SU-DHL-6 (cell line): ENCODE measurements around the gene WDR88.

Experiments used
- CTCF ChIP-seq: fragments of 200-600 bp; sonication (generic); IDR thresholded peaks from one replicate; pipeline ENCODE4 v1.5.1; 2017; ENCODE audit warnings: antibody characterized with exemption, mild to moderate bottlenecking, low read length, moderate library complexity; ENCODE audit not compliant: insufficient read depth, poor library complexity, severe bottlenecking
- EZH2phosphoT487 ChIP-seq: fragments of 200-600 bp; sonication (generic), shearing (Covaris generic); conservative IDR thresholded peaks from 2 replicates; pipeline ENCODE4 v1.6.1; 2018; ENCODE audit warnings: mild to moderate bottlenecking, antibody characterized with exemption, low read length, moderate library complexity, mixed read lengths

GRCh38 chr19:33201886-33202545, 70.1 kb downstream of the WDR88 start:
- no peak for TF ChIP-seq CTCF
- no peak for TF ChIP-seq EZH2phosphoT487
